ENCODE data around the gene ZIC1. TPM values are rescaled to one million over a fixed set of nuclear protein-coding genes. Genes with fewer than 3 reads are reported as not detected.

The ZIC1 gene
- polyA plus RNA-seq, 1 donor, result 12.6 TPM

- DNase-seq, result no peak
Measured at GRCh38 chr3:147410526-147411237, 1.5 kb downstream of the ZIC1 start.

- no peak for DNase-seq
Measured at GRCh38 chr3:147411238-147411814, 2.2 kb downstream of the ZIC1 start.

GRCh38 chr3:147411815-147412241 lies 2.7 kb downstream of the ZIC1 start:
- DNase-seq, result no peak

GRCh38 chr3:147412261-147412916 lies 3.2 kb downstream of the ZIC1 start:
- DNase-seq, result no peak

- no peak for DNase-seq
Measured at GRCh38 chr3:147412917-147413685, 3.9 kb downstream of the ZIC1 start.

GRCh38 chr3:147413686-147414389 lies 4.7 kb downstream of the ZIC1 start:
- DNase-seq, result no peak

- DNase-seq, result no peak
Measured at GRCh38 chr3:147414390-147415138, 5.4 kb downstream of the ZIC1 start.

GRCh38 chr3:147415286-147415685 lies 6.1 kb downstream of the ZIC1 start:
- DNase-seq, result no peak

- no peak for DNase-seq
Measured at GRCh38 chr3:147415874-147416273, 6.7 kb downstream of the ZIC1 start.

GRCh38 chr3:147416931-147417330 lies 7.8 kb downstream of the ZIC1 start:
- no peak for DNase-seq

- no peak for DNase-seq
Measured at GRCh38 chr3:147417551-147418295, 8.6 kb downstream of the ZIC1 start.

GRCh38 chr3:147418371-147418781 lies 9.2 kb downstream of the ZIC1 start:
- DNase-seq, result no peak

GRCh38 chr3:147418808-147419701 lies 9.9 kb downstream of the ZIC1 start:
- no peak for DNase-seq

- no peak for DNase-seq
Measured at GRCh38 chr3:147419781-147420224, 10.6 kb downstream of the ZIC1 start.

GRCh38 chr3:147420353-147421183 lies 11.4 kb downstream of the ZIC1 start:
- DNase-seq, result no peak

- no peak for DNase-seq
Measured at GRCh38 chr3:147421184-147421912, 12.2 kb downstream of the ZIC1 start.

GRCh38 chr3:147422196-147422595 lies 13.0 kb downstream of the ZIC1 start:
- DNase-seq, result no peak
